GM23338 (cell line): Measurements from ENCODE around the gene SRD5A3. TPM values are rescaled to one million over a fixed set of nuclear protein-coding genes. Genes with fewer than 3 reads are reported as not detected.

Experiments used
- ATAC-seq: fragments of 200-7000 bp; cut with Tn5 transposase; 3 replicates; pipeline ENCODE4 v1.9.1; 2020
- DNase-seq: peaks from one replicate; pipeline ENCODE4 v3.0.0-alpha.2; 2015; ENCODE audit warnings: low spot score
- H2AFZ ChIP-seq: fragments of 200-600 bp; sonication (generic); 2 replicates; pipeline ENCODE4 v1.8.0; 2016; ENCODE audit warnings: antibody characterized with exemption, mild to moderate bottlenecking, moderate library complexity
- H3F3A ChIP-seq: fragments of 200-600 bp; sonication (generic); replicated peaks from 2 replicates; pipeline ENCODE4 v1.8.0; 2017; ENCODE audit warnings: antibody characterized with exemption, mixed run types, low read depth
- H3K27ac ChIP-seq: fragments of 200-600 bp; sonication (generic); 2 replicates; pipeline ENCODE4 v1.6.1; 2016; ENCODE audit warnings: low read depth
- H3K27me3 ChIP-seq: fragments of 200-600 bp; sonication (generic); 2 replicates; pipeline ENCODE4 v1.8.0; 2016; ENCODE audit warnings: mild to moderate bottlenecking, mixed run types, moderate library complexity; ENCODE audit not compliant: insufficient read depth
- H3K36me3 ChIP-seq: fragments of 200-600 bp; sonication (generic); 2 replicates; pipeline ENCODE4 v1.8.0; 2016; ENCODE audit warnings: mild to moderate bottlenecking; ENCODE audit not compliant: insufficient read depth
- H3K4me1 ChIP-seq: fragments of 200-600 bp; sonication (generic); 2 replicates; pipeline ENCODE4 v1.8.0; 2016; ENCODE audit warnings: mild to moderate bottlenecking, moderate library complexity; ENCODE audit not compliant: insufficient read depth
- H3K4me2 ChIP-seq: fragments of 200-600 bp; sonication (generic); 2 replicates; pipeline ENCODE4 v1.7.1; 2017; ENCODE audit warnings: mixed run types
- H3K4me3 ChIP-seq: fragments of 200-600 bp; sonication (generic); 2 replicates; pipeline ENCODE4 v1.6.1; 2016; ENCODE audit warnings: mixed run types
- H3K79me2 ChIP-seq: fragments of 200-600 bp; sonication (generic); replicated peaks from 2 replicates; pipeline ENCODE4 v1.8.0; 2017; ENCODE audit warnings: mild to moderate bottlenecking; ENCODE audit not compliant: insufficient read depth
- H3K9me2 ChIP-seq: fragments of 200-600 bp; sonication (generic); 2 replicates; pipeline ENCODE4 v1.8.0; 2017; ENCODE audit not compliant: insufficient read depth
- H4K20me1 ChIP-seq: fragments of 200-600 bp; sonication (generic); replicated peaks from 2 replicates; pipeline ENCODE4 v1.8.0; 2017; ENCODE audit warnings: mild to moderate bottlenecking; ENCODE audit not compliant: insufficient read depth
- H3K27ac Mint-ChIP-seq: 2 replicates; pipeline ENCODE4 v1.8.0; 2020; ENCODE audit warnings: inconsistent platforms, mild to moderate bottlenecking, moderate library complexity, mixed read lengths
- H3K27me3 Mint-ChIP-seq: 3 replicates; pipeline ENCODE4 v1.8.0; 2022; ENCODE audit warnings: low read depth, mild to moderate bottlenecking, moderate library complexity, mixed read lengths, inconsistent platforms; ENCODE audit not compliant: insufficient read depth, poor library complexity
- H3K36me3 Mint-ChIP-seq: 3 replicates; pipeline ENCODE4 v1.8.0; 2021; ENCODE audit warnings: low read depth, mild to moderate bottlenecking, inconsistent platforms, moderate library complexity, mixed read lengths
- H3K4me1 Mint-ChIP-seq: 3 replicates; pipeline ENCODE4 v1.8.0; 2020; ENCODE audit warnings: mild to moderate bottlenecking, inconsistent platforms, mixed read lengths
- H3K4me3 Mint-ChIP-seq: 3 replicates; pipeline ENCODE4 v1.8.0; 2021; ENCODE audit warnings: moderate library complexity, mild to moderate bottlenecking, inconsistent platforms, mixed read lengths
- H3K9me3 Mint-ChIP-seq: 3 replicates; pipeline ENCODE4 v1.8.0; 2020; ENCODE audit warnings: moderate library complexity, mild to moderate bottlenecking, inconsistent platforms, mixed read lengths
- POLR2AphosphoS5 ChIP-seq: IDR thresholded peaks from 2 replicates; pipeline ENCODE4 v1.6.1; 2016; ENCODE audit warnings: antibody characterized with exemption, low read depth
- STAT1 ChIP-seq: IDR thresholded peaks from one replicate; pipeline ENCODE4 v1.6.1; 2016; ENCODE audit warnings: antibody characterized with exemption; ENCODE audit not compliant: unreplicated experiment
- ZNF331 ChIP-seq: fragments of 250-450 bp; sonication (Bioruptor Pico); IDR thresholded peaks from 2 replicates; pipeline ENCODE4 v1.5.0; 2020; ENCODE audit warnings: low read depth, mild to moderate bottlenecking, moderate library complexity
- polyA plus RNA-seq: library from polyadenylated mRNA; unstranded; fragments of >200 nt; fragmentation: Nextera tagmentation; extraction: Ambion mirVana; gene quantifications from 2 replicates; pipeline ENCODE4 v1.2.1, GENCODE V29; 2016
- total RNA-seq: library from RNA; depleted of rRNA; stranded (reverse); fragments of >200 nt; shearing (Covaris generic); gene quantifications from 2 replicates; pipeline ENCODE4 v1.2.3, GENCODE V29; 2014
- TF ChIP-seq, protein P1 (sequence below): fragments of 250-450 bp; sonication (Bioruptor Pico); IDR thresholded peaks from 2 replicates; pipeline ENCODE4 v1.5.0; 2020; ENCODE audit warnings: mild to moderate bottlenecking, moderate library complexity
- TF ChIP-seq, protein P2 (sequence below): IDR thresholded peaks from one replicate; pipeline ENCODE4 v1.6.1; 2018; ENCODE audit warnings: antibody characterized with exemption; ENCODE audit not compliant: unreplicated experiment

SRD5A3 gene
- total and polyA plus RNA-seq, 2 experiments from 2014 or later: 23.0 to 49.9 TPM

DNA sequence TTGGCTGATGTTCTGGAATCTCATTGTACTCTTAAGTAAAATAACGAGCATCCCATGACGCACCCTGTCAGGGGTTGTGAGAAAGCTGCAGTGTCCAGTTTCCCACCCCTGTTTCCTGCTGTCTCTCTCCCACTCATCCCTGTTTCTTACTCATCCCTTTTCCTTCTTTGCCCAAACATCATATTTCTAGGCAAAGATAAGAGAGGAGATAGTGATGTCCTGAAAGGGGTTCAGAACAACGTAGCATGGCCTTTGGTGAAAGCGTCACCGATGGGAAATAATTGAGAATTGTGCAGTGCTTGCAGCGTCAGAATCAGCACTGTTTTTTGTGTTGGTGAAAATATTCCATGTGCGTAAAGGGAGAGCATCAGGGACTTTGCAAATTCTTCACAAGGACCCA lies 26.2 kb downstream of the SRD5A3 start (continued):
- TF ChIP-seq, protein P1, sequence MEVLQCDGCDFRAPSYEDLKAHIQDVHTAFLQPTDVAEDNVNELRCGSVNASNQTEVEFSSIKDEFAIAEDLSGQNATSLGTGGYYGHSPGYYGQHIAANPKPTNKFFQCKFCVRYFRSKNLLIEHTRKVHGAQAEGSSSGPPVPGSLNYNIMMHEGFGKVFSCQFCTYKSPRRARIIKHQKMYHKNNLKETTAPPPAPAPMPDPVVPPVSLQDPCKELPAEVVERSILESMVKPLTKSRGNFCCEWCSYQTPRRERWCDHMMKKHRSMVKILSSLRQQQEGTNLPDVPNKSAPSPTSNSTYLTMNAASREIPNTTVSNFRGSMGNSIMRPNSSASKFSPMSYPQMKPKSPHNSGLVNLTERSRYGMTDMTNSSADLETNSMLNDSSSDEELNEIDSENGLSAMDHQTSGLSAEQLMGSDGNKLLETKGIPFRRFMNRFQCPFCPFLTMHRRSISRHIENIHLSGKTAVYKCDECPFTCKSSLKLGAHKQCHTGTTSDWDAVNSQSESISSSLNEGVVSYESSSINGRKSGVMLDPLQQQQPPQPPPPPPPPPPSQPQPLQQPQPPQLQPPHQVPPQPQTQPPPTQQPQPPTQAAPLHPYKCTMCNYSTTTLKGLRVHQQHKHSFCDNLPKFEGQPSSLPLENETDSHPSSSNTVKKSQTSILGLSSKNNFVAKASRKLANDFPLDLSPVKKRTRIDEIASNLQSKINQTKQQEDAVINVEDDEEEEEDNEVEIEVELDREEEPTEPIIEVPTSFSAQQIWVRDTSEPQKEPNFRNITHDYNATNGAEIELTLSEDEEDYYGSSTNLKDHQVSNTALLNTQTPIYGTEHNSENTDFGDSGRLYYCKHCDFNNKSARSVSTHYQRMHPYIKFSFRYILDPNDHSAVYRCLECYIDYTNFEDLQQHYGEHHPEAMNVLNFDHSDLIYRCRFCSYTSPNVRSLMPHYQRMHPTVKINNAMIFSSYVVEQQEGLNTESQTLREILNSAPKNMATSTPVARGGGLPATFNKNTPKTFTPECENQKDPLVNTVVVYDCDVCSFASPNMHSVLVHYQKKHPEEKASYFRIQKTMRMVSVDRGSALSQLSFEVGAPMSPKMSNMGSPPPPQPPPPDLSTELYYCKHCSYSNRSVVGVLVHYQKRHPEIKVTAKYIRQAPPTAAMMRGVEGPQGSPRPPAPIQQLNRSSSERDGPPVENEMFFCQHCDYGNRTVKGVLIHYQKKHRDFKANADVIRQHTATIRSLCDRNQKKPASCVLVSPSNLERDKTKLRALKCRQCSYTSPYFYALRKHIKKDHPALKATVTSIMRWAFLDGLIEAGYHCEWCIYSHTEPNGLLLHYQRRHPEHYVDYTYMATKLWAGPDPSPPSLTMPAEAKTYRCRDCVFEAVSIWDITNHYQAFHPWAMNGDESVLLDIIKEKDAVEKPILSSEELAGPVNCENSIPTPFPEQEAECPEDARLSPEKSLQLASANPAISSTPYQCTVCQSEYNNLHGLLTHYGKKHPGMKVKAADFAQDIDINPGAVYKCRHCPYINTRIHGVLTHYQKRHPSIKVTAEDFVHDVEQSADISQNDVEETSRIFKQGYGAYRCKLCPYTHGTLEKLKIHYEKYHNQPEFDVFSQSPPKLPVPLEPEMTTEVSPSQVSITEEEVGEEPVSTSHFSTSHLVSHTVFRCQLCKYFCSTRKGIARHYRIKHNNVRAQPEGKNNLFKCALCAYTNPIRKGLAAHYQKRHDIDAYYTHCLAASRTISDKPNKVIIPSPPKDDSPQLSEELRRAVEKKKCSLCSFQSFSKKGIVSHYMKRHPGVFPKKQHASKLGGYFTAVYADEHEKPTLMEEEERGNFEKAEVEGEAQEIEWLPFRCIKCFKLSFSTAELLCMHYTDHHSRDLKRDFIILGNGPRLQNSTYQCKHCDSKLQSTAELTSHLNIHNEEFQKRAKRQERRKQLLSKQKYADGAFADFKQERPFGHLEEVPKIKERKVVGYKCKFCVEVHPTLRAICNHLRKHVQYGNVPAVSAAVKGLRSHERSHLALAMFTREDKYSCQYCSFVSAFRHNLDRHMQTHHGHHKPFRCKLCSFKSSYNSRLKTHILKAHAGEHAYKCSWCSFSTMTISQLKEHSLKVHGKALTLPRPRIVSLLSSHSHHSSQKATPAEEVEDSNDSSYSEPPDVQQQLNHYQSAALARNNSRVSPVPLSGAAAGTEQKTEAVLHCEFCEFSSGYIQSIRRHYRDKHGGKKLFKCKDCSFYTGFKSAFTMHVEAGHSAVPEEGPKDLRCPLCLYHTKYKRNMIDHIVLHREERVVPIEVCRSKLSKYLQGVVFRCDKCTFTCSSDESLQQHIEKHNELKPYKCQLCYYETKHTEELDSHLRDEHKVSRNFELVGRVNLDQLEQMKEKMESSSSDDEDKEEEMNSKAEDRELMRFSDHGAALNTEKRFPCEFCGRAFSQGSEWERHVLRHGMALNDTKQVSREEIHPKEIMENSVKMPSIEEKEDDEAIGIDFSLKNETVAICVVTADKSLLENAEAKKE (CRISPR knock-in tag): no peak
- TF ChIP-seq POLR2AphosphoS5: no peak

DNA sequence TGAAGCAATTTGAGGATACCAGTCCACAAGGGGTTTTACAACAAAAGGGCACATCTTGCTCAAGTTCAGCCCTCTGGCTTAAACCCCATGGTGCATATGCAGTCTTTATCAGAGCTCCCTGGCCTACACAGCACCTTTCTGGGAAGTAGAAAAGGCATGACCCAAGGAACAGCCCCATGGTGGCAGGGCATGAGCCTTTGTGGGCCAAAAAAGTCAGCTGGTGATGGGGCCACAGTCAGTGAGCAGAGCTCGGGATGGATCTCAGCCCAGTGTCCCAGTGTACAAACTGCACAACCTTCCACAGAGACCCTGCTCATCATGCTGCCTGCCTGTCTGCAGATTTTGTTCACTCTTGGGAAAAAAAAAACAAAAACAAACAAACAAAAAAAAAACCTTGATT lies 27.4 kb downstream of the SRD5A3 start:
- Histone ChIP-seq H3K4me3 (no peak overlapping the region), H3K27me3 (no peaks in the 10 kb centered on the region), H3F3A (no peaks in the 10 kb centered on the region), H4K20me1 (no peaks in the 10 kb centered on the region), H2AFZ (no peak overlapping the region), H3K36me3 (no peaks in the 10 kb centered on the region), H3K4me2 (no peak overlapping the region), H3K79me2 (no peaks in the 10 kb centered on the region), H3K27ac (no peak overlapping the region), H3K9me2 (no peaks in the 10 kb centered on the region), H3K4me1 (no peaks in the 10 kb centered on the region)
- no peaks in the 10 kb centered on the region; the same call in 2 of the 3 replicates for H3K4me1 Mint-ChIP-seq
- no peak overlapping the region for H3K4me3 Mint-ChIP-seq
- peaks cover 3% of the 10 kb centered on the region for H3K27me3 Mint-ChIP-seq
- no peaks in the 10 kb centered on the region for H3K9me3 Mint-ChIP-seq
- DNase-seq (no peak), ATAC-seq (no peak)
- H3K36me3 Mint-ChIP-seq: peaks cover 15% of the 10 kb centered on the region
- no peak overlapping the region for H3K27ac Mint-ChIP-seq
- TF ChIP-seq, protein P1 (CRISPR knock-in tag): no peak
- TF ChIP-seq STAT1 (no peak), ZNF331 (no peak), POLR2AphosphoS5 (no peak)
- TF ChIP-seq, protein P2, sequence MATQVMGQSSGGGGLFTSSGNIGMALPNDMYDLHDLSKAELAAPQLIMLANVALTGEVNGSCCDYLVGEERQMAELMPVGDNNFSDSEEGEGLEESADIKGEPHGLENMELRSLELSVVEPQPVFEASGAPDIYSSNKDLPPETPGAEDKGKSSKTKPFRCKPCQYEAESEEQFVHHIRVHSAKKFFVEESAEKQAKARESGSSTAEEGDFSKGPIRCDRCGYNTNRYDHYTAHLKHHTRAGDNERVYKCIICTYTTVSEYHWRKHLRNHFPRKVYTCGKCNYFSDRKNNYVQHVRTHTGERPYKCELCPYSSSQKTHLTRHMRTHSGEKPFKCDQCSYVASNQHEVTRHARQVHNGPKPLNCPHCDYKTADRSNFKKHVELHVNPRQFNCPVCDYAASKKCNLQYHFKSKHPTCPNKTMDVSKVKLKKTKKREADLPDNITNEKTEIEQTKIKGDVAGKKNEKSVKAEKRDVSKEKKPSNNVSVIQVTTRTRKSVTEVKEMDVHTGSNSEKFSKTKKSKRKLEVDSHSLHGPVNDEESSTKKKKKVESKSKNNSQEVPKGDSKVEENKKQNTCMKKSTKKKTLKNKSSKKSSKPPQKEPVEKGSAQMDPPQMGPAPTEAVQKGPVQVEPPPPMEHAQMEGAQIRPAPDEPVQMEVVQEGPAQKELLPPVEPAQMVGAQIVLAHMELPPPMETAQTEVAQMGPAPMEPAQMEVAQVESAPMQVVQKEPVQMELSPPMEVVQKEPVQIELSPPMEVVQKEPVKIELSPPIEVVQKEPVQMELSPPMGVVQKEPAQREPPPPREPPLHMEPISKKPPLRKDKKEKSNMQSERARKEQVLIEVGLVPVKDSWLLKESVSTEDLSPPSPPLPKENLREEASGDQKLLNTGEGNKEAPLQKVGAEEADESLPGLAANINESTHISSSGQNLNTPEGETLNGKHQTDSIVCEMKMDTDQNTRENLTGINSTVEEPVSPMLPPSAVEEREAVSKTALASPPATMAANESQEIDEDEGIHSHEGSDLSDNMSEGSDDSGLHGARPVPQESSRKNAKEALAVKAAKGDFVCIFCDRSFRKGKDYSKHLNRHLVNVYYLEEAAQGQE: no peak
